Stimulated activated CD4-positive, alpha-beta T cell treated with anti-CD3 and anti-CD28 coated beads, TNF-alpha, amount 100 ng/mL, for 1 hour (primary cell): ENCODE results near the gene ID1.
"Not testable (repeated sequence)": the region's sequence is repeated elsewhere in the genome, so short reads cannot be mapped to it uniquely, and the experiment has no call there.

Experiments
- DNase-seq, 3 donors: peaks; one replicate each; pipeline ENCODE4 v3.0.0-alpha.2; 2020; ENCODE audit warnings: low read depth in 3 of 3, low spot score in 1 of 3

Gene ID1

DNA sequence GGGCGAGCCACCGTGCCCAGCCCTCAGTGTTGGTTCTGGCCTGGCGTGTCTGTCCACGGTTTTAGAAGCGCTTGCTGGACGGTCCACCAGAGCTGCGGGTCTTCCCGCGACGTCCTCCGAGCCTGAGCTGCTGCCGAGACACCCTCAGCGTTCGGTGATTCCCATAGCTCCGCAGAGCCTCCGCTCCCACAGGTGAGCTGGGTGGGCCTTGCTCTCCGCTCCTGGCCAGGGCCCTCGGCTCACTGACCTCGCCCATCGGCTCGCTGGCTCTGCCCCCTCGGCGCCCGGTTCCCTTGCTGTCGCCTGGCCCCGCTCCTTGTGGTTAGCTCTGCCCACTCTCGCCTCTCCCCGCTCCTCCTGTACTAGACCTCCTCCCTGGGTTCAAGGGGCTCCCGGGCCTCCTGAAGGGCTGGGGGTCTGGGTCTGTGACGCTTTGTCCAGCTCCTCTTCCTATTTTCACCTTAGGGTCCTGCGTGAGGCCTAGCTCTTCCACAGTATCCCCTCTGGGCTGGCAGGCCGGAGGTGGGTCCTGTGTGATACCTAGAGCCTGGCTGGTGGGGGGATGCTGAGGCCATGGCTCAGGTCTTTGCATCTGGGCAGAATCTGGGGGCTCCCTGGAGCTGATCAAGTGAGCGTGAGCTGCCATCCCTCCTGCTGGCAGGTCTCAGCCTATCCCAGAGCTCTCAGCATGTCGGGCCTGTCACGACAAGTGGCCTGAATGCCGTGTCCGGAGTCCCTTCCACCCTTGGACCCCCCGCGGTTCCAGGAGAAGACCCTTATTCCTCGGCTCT, 27.7 kb downstream of the ID1 start:
- DNase-seq, result no peak

- no peak for DNase-seq
Observed at GRCh38 chr20:31633339-31633914, 28.3 kb downstream of the ID1 start.

DNA sequence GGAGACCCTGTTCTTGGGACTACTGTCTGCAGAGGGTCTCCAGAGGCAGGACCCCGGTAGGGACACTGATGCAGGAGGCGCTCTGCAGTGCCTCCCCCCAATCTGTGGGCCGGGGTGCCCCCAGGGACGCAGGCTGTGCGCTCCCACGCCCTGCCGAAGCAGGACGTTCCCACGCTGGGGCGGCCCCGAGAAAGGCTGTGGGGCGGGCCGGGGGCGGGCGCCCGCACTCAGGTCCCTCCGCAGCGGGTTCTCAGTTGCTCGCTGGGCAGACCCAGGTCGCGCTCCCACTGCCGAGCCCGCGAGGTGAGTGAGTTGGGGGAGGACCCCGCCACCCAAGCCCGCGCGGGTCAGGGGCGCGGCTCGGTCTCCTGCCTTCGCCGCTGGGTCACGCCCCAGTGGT, 32.6 kb downstream of the ID1 start, which contains the start of gene COX4I2:
Gene COX4I2 (plus strand): TSS at position 253 of the 400 bp plus-strand sequence. CDS start 1,106 bp downstream, outside the sequence.
- DNase-seq, result no peak

GRCh38 chr20:31638317-31638716, 33.2 kb downstream of the ID1 start:
- DNase-seq, result no peak

DNA sequence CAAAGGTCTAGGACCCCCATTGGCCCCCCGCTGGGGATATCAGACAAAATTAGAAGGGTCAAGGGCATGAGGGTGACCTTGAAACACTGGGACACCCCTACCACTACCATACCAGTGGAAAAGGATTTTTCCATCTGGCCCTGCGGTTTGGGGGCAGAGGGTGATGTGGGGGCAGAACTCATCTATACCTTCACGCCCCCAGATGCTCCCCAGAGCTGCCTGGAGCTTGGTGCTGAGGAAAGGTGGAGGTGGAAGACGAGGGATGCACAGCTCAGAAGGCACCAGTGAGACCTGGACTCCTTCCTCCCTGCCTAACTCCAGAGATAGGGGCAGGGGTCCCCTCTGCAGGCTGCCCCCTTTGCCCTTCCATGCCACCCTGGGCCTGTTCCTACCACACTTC, 33.7 kb downstream of the ID1 start:
- no peak for DNase-seq

DNA sequence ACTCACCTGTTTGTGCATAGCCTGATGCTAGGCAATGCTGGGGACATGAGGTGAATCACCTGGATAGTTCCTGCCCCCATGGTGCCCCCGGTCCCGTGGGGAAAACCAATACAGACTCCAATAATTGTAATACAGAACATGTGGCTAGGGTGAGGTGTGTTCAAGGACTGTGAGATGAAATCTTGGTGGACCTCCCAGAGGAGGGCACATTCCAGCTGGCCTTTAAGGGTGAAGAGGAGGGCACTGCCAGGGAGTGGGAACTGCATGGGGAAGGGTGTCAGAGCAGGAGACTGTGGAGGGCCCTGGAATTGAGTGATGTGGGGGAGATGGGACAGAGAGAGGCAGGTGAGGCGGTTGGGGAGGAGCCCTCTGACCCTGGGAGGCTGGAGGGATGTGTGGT, 35.2 kb downstream of the ID1 start:
- DNase-seq, result no peak

- no peak for DNase-seq
Observed at GRCh38 chr20:31641391-31641790, 36.3 kb downstream of the ID1 start.

- DNase-seq, result no peak
Observed at GRCh38 chr20:31642837-31643236, 37.7 kb downstream of the ID1 start.

- no peak for DNase-seq
Observed at GRCh38 chr20:31643522-31643921, 38.4 kb downstream of the ID1 start.

DNA sequence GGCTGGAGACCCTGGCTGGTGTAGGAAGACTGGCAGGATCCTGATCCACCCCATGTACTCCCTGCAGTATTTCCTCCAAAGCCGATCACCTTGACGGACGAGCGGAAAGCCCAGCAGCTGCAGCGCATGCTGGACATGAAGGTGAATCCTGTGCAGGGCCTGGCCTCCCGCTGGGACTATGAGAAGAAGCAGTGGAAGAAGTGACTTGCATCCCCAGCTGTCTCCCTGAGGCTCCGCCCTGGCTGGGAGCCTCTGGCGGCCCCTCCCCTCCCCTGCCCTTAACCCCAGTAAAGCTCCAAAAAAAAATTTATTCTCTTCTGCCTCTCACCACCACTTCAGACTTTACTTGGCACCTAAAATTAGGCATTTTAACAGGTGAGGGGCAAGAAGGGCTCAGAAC, 39.6 kb downstream of the ID1 start:
- DNase-seq, result no peak

DNA sequence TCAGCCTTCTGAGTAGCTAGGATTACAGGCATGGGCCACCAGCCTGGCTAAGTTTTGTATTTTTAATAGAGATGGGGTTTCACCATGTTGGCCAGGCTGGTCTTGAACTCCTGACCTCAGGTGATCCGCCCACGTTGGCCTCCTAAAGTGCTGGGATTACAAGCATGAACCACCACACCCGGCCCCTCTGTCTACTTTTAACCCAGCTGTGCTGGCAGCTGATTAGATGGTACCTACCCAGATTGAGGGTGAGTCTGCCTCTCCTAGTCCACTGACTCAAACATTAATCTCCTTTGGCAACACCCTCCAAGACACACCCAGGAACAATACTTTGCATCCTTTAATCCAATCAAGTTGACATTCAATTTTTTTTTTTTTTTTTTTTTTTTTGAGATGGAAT, 43.0 kb downstream of the ID1 start:
- DNase-seq, result not testable (repeated sequence)

DNA sequence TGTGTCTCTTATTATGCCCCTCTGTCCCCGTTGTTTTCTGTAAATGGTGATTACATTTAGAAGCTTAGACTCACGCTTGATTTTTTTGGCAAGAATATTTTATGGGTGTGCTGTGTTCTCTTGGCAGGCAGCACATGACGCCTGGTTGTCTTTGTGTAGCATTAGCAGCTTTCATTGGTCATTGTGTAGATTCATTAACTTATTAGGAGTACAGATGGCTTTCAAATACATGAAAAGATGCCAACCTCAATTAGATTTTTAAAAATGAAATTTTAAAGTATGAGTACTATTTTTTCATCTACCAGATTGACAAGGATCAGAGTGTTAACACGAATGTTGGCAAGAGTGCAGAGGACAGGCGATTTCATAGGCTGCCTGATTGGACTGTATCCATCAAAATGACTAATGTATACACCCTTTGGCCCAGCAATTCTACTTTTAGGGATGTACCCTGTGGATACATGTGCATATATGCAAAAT, 47.9 kb downstream of the ID1 start:
- DNase-seq, result no peak

DNA sequence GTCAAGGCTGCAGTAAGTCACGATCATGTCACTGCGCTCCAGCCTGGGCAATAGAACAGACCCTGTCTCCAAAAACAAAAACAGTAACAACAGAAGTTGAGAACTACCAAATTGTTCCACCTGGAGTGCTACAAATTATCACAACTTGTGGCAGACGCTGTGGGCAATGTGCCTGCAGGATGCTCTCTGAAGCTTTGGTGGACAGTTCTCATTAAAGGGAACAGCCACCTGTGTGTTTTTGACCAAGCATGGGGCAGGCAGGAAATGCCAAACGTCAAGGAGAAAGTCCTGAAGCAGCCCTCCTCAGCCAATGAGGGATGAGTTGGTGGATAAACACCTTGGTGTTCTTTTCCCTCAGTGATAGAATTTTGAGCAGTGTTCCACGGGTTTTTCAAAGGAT, 48.5 kb downstream of the ID1 start:
- no peak for DNase-seq

- DNase-seq, result no peak
Observed at GRCh38 chr20:31654534-31654933, 49.4 kb downstream of the ID1 start.
